HG02588 (cell line): ENCODE data around the gene VWF.

Experiments used
- ATAC-seq: cut with Tn5 transposase; IDR thresholded peaks from one replicate; pipeline ENCODE4 v1.9.1; 2021; ENCODE audit warnings: mild to moderate bottlenecking, moderate library complexity; ENCODE audit not compliant: unreplicated experiment

Gene VWF

GRCh38 chr12:6062757-6063735, 61.4 kb downstream of the VWF start:
- peak; percentile 49 for ATAC-seq

- ATAC-seq, result no peak
Observed at GRCh38 chr12:6062395-6062756, 62.1 kb downstream of the VWF start.

- no peak for ATAC-seq
Observed at GRCh38 chr12:6061660-6062059, 62.8 kb downstream of the VWF start.

GRCh38 chr12:6059860-6060565, 64.5 kb downstream of the VWF start:
- no peak for ATAC-seq

- no peak for ATAC-seq
Observed at GRCh38 chr12:6059221-6059620, 65.2 kb downstream of the VWF start.

GRCh38 chr12:6058481-6059161, 65.8 kb downstream of the VWF start:
- ATAC-seq, result no peak

- no peak for ATAC-seq
Observed at GRCh38 chr12:6057700-6058099, 66.8 kb downstream of the VWF start.

GRCh38 chr12:6056406-6057240, 67.8 kb downstream of the VWF start:
- ATAC-seq, result no peak

GRCh38 chr12:6053541-6053940, 70.9 kb downstream of the VWF start:
- ATAC-seq, result no peak

- ATAC-seq, result no peak
Observed at GRCh38 chr12:6052940-6053329, 71.5 kb downstream of the VWF start.

- no peak for ATAC-seq
Observed at GRCh38 chr12:6052206-6052939, 72.1 kb downstream of the VWF start.

- no peak for ATAC-seq
Observed at GRCh38 chr12:6049992-6050391, 74.5 kb downstream of the VWF start.

GRCh38 chr12:6049587-6049986, 74.9 kb downstream of the VWF start:
- no peak for ATAC-seq

GRCh38 chr12:6047249-6048237, 76.9 kb downstream of the VWF start:
- ATAC-seq, result no peak

- no peak for ATAC-seq
Observed at GRCh38 chr12:6046511-6047180, 77.8 kb downstream of the VWF start.

GRCh38 chr12:6045438-6045837, 79.0 kb downstream of the VWF start:
- no peak for ATAC-seq

- ATAC-seq, result no peak
Observed at GRCh38 chr12:6044082-6044481, 80.4 kb downstream of the VWF start.

- ATAC-seq, result no peak
Observed at GRCh38 chr12:6042446-6042845, 82.0 kb downstream of the VWF start.
